ENCODE results near the gene XKR7.

XKR7 gene

GRCh38 chr20:31945319-31945718 lies 22.6 kb upstream of the XKR7 start:
- no peak for DNase-seq (ENCODE audit: low read depth)

GRCh38 chr20:31945785-31946184 lies 22.2 kb upstream of the XKR7 start:
- DNase-seq (ENCODE audit: low read depth) = no peak

GRCh38 chr20:31948008-31948407 lies 19.9 kb upstream of the XKR7 start:
- DNase-seq (ENCODE audit: low read depth) = no peak

- no peak for DNase-seq (ENCODE audit: low read depth)
Measured at GRCh38 chr20:31949877-31950646, 17.9 kb upstream of the XKR7 start.

- DNase-seq (ENCODE audit: low read depth) = no peak
Measured at GRCh38 chr20:31951203-31951529, 16.8 kb upstream of the XKR7 start.

- DNase-seq (ENCODE audit: low read depth) = peak; percentile 95
Measured at GRCh38 chr20:31951530-31952453, 16.2 kb upstream of the XKR7 start, which contains the start of gene PDRG1. PDRG1 (minus strand) TSS chr20:31952046; CDS start chr20:31951961, 85 bp downstream.

GRCh38 chr20:31953556-31954148 lies 14.3 kb upstream of the XKR7 start:
- no peak for DNase-seq (ENCODE audit: low read depth)

- no peak for DNase-seq (ENCODE audit: low read depth)
Measured at GRCh38 chr20:31954500-31954899, 13.5 kb upstream of the XKR7 start.

GRCh38 chr20:31956556-31957526 lies 11.1 kb upstream of the XKR7 start:
- no peak for DNase-seq (ENCODE audit: low read depth)

GRCh38 chr20:31962761-31963160 lies 5.2 kb upstream of the XKR7 start:
- no peak for DNase-seq (ENCODE audit: low read depth)

- no peak for DNase-seq (ENCODE audit: low read depth)
Measured at GRCh38 chr20:31963889-31964288, 4.1 kb upstream of the XKR7 start.

GRCh38 chr20:31966991-31967655 lies 828 bp upstream of the XKR7 start:
- no peak for DNase-seq (ENCODE audit: low read depth)

GRCh38 chr20:31968291-31969126 lies 558 bp downstream of the XKR7 start:
- peak; percentile 62 for DNase-seq (ENCODE audit: low read depth)

GRCh38 chr20:31969991-31970390 lies 2.0 kb downstream of the XKR7 start:
- no peak for DNase-seq (ENCODE audit: low read depth)

GRCh38 chr20:31972471-31973021 lies 4.6 kb downstream of the XKR7 start:
- no peak for DNase-seq (ENCODE audit: low read depth)

- no peak for DNase-seq (ENCODE audit: low read depth)
Measured at GRCh38 chr20:31974296-31974695, 6.3 kb downstream of the XKR7 start.

- DNase-seq (ENCODE audit: low read depth) = no peak
Measured at GRCh38 chr20:31974951-31975487, 7.1 kb downstream of the XKR7 start.

GRCh38 chr20:31975874-31976273 lies 7.9 kb downstream of the XKR7 start:
- DNase-seq (ENCODE audit: low read depth) = no peak

GRCh38 chr20:31977080-31977479 lies 9.1 kb downstream of the XKR7 start:
- DNase-seq (ENCODE audit: low read depth) = no peak

All from stimulated activated CD8-positive, alpha-beta memory T cell treated with anti-CD3 and anti-CD28 coated beads, Interleukin-4, amount 100 ng/mL, for 24 hours (primary cell).